ENCODE measurements around the gene TSPEAR. TPM values are rescaled to one million over a fixed set of nuclear protein-coding genes. Genes with fewer than 3 reads are reported as not detected.
"Not testable (repeated sequence)": the region's sequence is repeated elsewhere in the genome, so short reads cannot be mapped to it uniquely, and the experiment has no call there.

The TSPEAR gene
- total RNA-seq, 1 experiment from 2014 or later: not detected

- no TSS peak for BruUV-seq (replicated peaks)
- Mint-ChIP-seq H3K27ac (ENCODE audit: low read depth, unreplicated experiment) (no peak overlapping the region), H3K9me3 (ENCODE audit: unreplicated experiment) (peaks cover 7% of the 10 kb centered on the region), H3K4me3 (ENCODE audit: unreplicated experiment) (no peak overlapping the region), H3K27me3 (ENCODE audit: insufficient read depth, unreplicated experiment) (peaks cover 15% of the 10 kb centered on the region), H3K4me1 (ENCODE audit: insufficient read depth, unreplicated experiment) (no peaks in the 10 kb centered on the region), H3K36me3 (ENCODE audit: insufficient read depth, unreplicated experiment) (no peaks in the 10 kb centered on the region)
- no peak for DNase-seq (ENCODE audit: unreplicated experiment)
- CTCF ChIA-PET: interaction anchor here (0.6 kb wide), 1 partner anchor 42 kb away, joined by 3 read pairs; no protein-coding TSS in a partner anchor
- POLR2A ChIA-PET: no interaction called here
- intact Hi-C loops (cut with micrococcal nuclease): no loop called here
- TF ChIP-seq, protein P1, sequence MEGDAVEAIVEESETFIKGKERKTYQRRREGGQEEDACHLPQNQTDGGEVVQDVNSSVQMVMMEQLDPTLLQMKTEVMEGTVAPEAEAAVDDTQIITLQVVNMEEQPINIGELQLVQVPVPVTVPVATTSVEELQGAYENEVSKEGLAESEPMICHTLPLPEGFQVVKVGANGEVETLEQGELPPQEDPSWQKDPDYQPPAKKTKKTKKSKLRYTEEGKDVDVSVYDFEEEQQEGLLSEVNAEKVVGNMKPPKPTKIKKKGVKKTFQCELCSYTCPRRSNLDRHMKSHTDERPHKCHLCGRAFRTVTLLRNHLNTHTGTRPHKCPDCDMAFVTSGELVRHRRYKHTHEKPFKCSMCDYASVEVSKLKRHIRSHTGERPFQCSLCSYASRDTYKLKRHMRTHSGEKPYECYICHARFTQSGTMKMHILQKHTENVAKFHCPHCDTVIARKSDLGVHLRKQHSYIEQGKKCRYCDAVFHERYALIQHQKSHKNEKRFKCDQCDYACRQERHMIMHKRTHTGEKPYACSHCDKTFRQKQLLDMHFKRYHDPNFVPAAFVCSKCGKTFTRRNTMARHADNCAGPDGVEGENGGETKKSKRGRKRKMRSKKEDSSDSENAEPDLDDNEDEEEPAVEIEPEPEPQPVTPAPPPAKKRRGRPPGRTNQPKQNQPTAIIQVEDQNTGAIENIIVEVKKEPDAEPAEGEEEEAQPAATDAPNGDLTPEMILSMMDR (IDR thresholded peaks at IDR 0.05; ENCODE audit: unreplicated experiment): no peak
Measured at GRCh38 chr21:44564886-44565598, 146.3 kb downstream of the TSPEAR start.

DNA sequence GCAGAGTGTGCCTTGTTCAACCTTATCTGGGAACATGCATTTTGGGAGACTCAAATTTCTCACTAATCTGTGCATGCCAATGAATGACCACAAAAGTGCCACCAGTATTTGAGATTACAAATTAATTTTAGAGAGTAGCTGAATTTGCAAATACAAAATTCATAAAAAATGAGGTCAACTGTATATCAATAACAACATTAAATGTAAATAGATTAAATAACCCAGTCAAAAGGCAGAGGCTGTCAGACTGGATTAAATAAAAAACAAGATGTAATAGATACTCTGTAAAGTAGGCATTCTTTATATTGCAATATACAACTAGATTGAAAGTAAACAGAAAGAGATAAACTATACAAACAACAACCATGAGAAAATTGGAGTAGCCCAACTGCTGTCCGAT, 147.3 kb downstream of the TSPEAR start:
- TF ChIP-seq, protein P1 (IDR thresholded peaks at IDR 0.05; ENCODE audit: unreplicated experiment): no peak
- no peak for DNase-seq (ENCODE audit: unreplicated experiment)
- CTCF ChIA-PET: interaction anchor here (0.6 kb wide), 1 partner anchor 598 kb away, joined by 3 read pairs; no protein-coding TSS in a partner anchor
- intact Hi-C loops (cut with micrococcal nuclease): no loop called here
- Mint-ChIP-seq H3K36me3 (ENCODE audit: insufficient read depth, unreplicated experiment) (no peaks in the 10 kb centered on the region), H3K9me3 (ENCODE audit: unreplicated experiment) (peaks cover 7% of the 10 kb centered on the region), H3K4me1 (ENCODE audit: insufficient read depth, unreplicated experiment) (no peaks in the 10 kb centered on the region), H3K27ac (ENCODE audit: low read depth, unreplicated experiment) (no peak overlapping the region), H3K27me3 (ENCODE audit: insufficient read depth, unreplicated experiment) (peaks cover 23% of the 10 kb centered on the region), H3K4me3 (ENCODE audit: unreplicated experiment) (no peak overlapping the region)
- POLR2A ChIA-PET: no interaction called here
- no TSS peak for BruUV-seq (replicated peaks)

DNA sequence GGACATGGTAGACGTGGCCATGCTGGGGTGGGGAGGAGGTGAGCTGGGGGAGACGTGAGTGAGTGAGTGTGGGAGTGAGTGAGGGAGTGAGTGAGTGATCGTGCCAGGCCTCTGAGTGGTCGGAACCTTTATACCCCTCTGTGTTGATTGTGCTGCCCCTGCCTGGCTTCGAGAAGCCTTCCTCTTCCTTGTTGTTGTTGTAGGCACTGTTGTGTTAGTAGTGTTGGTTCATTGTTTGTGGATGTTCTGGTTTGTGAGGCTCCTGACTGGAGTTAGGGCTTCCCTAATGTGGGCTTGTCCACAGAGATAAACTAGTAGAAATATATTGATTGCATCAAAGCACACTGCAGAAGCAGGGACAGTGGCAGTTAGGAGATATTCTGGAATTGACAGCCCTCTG, 152.7 kb downstream of the TSPEAR start, which contains the start of gene KRTAP10-3:
Gene KRTAP10-3, minus strand, starts transcription at position 101 of the 400 bp plus-strand sequence. Its CDS starts 80 bp downstream, at position 21.
- Mint-ChIP-seq H3K9me3 (ENCODE audit: unreplicated experiment) (peaks cover 11% of the 10 kb centered on the region), H3K27me3 (ENCODE audit: insufficient read depth, unreplicated experiment) (peaks cover 65% of the 10 kb centered on the region), H3K36me3 (ENCODE audit: insufficient read depth, unreplicated experiment) (no peaks in the 10 kb centered on the region), H3K27ac (ENCODE audit: low read depth, unreplicated experiment) (no peak within 1 kb of the TSS), H3K4me3 (ENCODE audit: unreplicated experiment) (no peak within 1 kb of the TSS), H3K4me1 (ENCODE audit: insufficient read depth, unreplicated experiment) (no peaks in the 10 kb centered on the region)
- CTCF ChIA-PET: no interaction called here
- DNase-seq (ENCODE audit: unreplicated experiment): no peak
- POLR2A ChIA-PET: no interaction called here
- no TSS peak for BruUV-seq (replicated peaks)
- intact Hi-C loops (cut with micrococcal nuclease): no loop called here
- TF ChIP-seq, protein P1 (IDR thresholded peaks at IDR 0.05; ENCODE audit: unreplicated experiment): no peak

- H3K4me3 Mint-ChIP-seq (ENCODE audit: unreplicated experiment); H3K36me3 Mint-ChIP-seq (ENCODE audit: insufficient read depth, unreplicated experiment); H3K27ac Mint-ChIP-seq (ENCODE audit: low read depth, unreplicated experiment); intact Hi-C loops (cut with micrococcal nuclease); DNase-seq (ENCODE audit: unreplicated experiment); CTCF ChIA-PET; BruUV-seq (replicated peaks); H3K4me1 Mint-ChIP-seq (ENCODE audit: insufficient read depth, unreplicated experiment); POLR2A ChIA-PET: not testable (repeated sequence)
- H3K27me3 Mint-ChIP-seq (ENCODE audit: insufficient read depth, unreplicated experiment): peaks cover 69% of the 10 kb centered on the region
- peaks cover 11% of the 10 kb centered on the region for H3K9me3 Mint-ChIP-seq (ENCODE audit: unreplicated experiment)
Measured at GRCh38 chr21:44558329-44558675, 153.1 kb downstream of the TSPEAR start.
